ENCODE results near the gene PDLIM7. TPM values are rescaled to one million over a fixed set of nuclear protein-coding genes. Genes with fewer than 3 reads are reported as not detected.

The PDLIM7 gene
- total and polyA plus RNA-seq, 2 experiments from 2014 or later, result 165 to 537 TPM

DNA sequence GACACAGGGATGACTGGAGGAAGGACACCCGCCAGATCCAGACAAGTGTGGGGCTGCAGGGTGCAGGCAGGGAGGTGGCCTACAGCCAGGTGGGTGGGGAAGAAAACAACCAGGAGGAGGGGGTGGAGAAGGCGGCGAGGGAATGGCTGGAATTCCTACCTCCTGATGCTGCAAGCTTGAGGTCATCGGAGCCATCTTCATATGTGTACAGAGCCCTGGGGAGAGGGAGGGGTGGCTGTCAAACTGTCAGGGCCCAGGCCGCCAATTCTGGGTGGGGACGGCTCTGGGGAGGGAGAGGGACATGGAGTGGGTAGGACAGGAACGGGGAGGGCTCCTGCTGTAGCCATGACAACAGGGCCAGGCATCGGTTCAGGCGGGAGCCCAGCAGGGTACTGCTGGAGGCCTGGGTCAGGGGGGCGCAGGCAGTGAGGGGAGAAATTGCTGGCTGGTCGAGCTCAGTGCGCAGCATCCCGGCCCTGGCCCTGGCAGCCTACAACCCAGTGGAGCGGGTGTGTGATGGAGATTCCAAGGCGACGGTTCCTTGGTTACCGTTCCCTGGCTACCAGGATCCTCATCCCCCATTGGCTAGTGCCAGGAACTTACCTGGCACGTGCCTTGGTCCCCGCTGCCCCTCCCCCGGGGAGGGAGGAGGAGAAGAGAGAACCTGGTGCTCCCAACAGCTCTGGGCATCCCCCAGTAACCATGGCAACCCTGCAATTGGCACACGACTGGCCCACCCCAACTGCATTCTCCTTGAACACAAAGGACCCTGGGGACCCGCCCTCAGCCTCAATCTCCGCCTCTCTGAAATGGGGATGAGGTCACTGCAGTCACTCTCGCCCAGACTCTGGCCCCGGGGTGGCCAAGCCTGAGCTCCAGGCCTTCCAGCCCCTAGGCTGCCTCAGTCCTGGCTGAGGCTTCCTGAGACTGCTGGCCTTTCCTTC is 28.4 kb downstream of the PDLIM7 start:
- TF ChIP-seq, protein P1, sequence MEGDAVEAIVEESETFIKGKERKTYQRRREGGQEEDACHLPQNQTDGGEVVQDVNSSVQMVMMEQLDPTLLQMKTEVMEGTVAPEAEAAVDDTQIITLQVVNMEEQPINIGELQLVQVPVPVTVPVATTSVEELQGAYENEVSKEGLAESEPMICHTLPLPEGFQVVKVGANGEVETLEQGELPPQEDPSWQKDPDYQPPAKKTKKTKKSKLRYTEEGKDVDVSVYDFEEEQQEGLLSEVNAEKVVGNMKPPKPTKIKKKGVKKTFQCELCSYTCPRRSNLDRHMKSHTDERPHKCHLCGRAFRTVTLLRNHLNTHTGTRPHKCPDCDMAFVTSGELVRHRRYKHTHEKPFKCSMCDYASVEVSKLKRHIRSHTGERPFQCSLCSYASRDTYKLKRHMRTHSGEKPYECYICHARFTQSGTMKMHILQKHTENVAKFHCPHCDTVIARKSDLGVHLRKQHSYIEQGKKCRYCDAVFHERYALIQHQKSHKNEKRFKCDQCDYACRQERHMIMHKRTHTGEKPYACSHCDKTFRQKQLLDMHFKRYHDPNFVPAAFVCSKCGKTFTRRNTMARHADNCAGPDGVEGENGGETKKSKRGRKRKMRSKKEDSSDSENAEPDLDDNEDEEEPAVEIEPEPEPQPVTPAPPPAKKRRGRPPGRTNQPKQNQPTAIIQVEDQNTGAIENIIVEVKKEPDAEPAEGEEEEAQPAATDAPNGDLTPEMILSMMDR (IDR thresholded peaks at IDR 0.05; ENCODE audit: low read depth, low read length), result no peak
- no peak overlapping the region for H3K27ac ChIP-seq
- H3K4me1 ChIP-seq (ENCODE audit: low read depth), result peaks cover 9% of the 10 kb centered on the region
- H3K9me3 ChIP-seq (ENCODE audit: low read depth), result no peaks in the 10 kb centered on the region
- H3K36me3 ChIP-seq, result peaks cover 33% of the 10 kb centered on the region
- no peak for DNase-seq (ENCODE audit: low read depth in 1 of 2, low spot score in 1 of 2)
- H3K4me3 ChIP-seq, result no peak overlapping the region
- H3K27me3 ChIP-seq, result no peaks in the 10 kb centered on the region

DNA sequence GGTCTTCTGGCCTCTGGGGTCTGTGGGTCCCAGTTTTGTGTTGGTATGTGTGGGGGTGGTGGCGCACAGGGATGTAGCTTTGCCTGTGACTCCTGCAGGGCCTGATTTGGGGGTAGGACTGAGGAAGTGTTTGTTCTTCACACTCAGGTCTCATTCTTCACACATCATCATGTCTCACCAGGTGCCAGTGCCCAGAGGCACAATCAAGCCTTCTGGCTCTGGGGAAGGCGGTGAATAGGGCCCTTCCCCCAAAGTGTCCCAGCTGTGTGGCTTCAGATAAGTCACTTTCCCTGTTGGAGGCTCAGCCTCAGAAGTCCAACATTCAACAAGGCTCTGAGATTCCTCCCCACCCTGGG is 29.1 kb downstream of the PDLIM7 start:
- H3K27me3 ChIP-seq, result no peaks in the 10 kb centered on the region
- H3K4me1 ChIP-seq (ENCODE audit: low read depth), result peaks cover 9% of the 10 kb centered on the region
- no peak overlapping the region for H3K27ac ChIP-seq
- DNase-seq (ENCODE audit: low read depth in 1 of 2, low spot score in 1 of 2), result no peak
- TF ChIP-seq, protein P1 (IDR thresholded peaks at IDR 0.05; ENCODE audit: low read depth, low read length), result no peak
- H3K4me3 ChIP-seq, result no peak overlapping the region
- no peaks in the 10 kb centered on the region for H3K9me3 ChIP-seq (ENCODE audit: low read depth)
- H3K36me3 ChIP-seq, result peaks cover 33% of the 10 kb centered on the region

DNA sequence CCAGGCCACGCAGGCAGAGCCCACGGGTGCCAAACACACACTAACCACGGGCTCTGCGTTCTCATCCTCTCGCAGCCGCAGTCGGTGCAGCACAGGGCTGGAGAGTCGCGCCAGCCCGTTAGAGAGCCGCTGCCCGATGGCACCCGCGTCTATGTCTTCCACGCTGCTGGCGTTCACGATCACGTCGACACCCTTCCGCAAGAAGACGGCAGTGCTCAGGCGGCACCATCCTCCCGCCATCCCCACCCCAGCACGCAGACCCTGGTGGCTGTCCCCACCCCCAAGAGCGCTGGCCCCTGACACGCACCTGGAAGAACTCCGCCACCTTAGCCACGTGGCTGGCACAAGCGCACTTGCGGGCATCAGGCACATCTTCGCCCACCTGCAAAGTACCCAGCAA is 30.0 kb downstream of the PDLIM7 start:
- Histone ChIP-seq H3K27ac (no peak overlapping the region), H3K9me3 (ENCODE audit: low read depth) (no peaks in the 10 kb centered on the region), H3K27me3 (no peaks in the 10 kb centered on the region), H3K4me3 (no peak overlapping the region), H3K4me1 (ENCODE audit: low read depth) (peaks cover 9% of the 10 kb centered on the region), H3K36me3 (peaks cover 33% of the 10 kb centered on the region)
- no peak for DNase-seq (ENCODE audit: low read depth in 1 of 2, low spot score in 1 of 2)
- TF ChIP-seq, protein P1 (IDR thresholded peaks at IDR 0.05; ENCODE audit: low read depth, low read length), result no peak

GRCh38 chr5:177466861-177467260 is 30.5 kb downstream of the PDLIM7 start:
- H3K36me3 ChIP-seq, result peaks cover 33% of the 10 kb centered on the region
- H3K4me3 ChIP-seq, result no peak overlapping the region
- TF ChIP-seq, protein P1 (IDR thresholded peaks at IDR 0.05; ENCODE audit: low read depth, low read length), result no peak

GRCh38 chr5:177465044-177465443 is 32.4 kb downstream of the PDLIM7 start:
- peaks cover 38% of the 10 kb centered on the region for H3K36me3 ChIP-seq
- DNase-seq (ENCODE audit: low read depth in 1 of 2, low spot score in 1 of 2), result no peak
- TF ChIP-seq, protein P1 (IDR thresholded peaks at IDR 0.05; ENCODE audit: low read depth, low read length), result no peak
- no peaks in the 10 kb centered on the region for H3K27me3 ChIP-seq
- no peaks in the 10 kb centered on the region for H3K9me3 ChIP-seq (ENCODE audit: low read depth)
- no peaks in the 10 kb centered on the region for H3K4me1 ChIP-seq (ENCODE audit: low read depth)
- no peak overlapping the region for H3K27ac ChIP-seq
- no peak overlapping the region for H3K4me3 ChIP-seq

More at GRCh38 chr5:177466861-177467260, 30.5 kb downstream of the PDLIM7 start:
- H3K4me1 ChIP-seq (ENCODE audit: low read depth), result peaks cover 4% of the 10 kb centered on the region
- H3K27ac ChIP-seq, result no peak overlapping the region
- DNase-seq (ENCODE audit: low read depth in 1 of 2, low spot score in 1 of 2), result no peak
- no peaks in the 10 kb centered on the region for H3K9me3 ChIP-seq (ENCODE audit: low read depth)
- no peaks in the 10 kb centered on the region for H3K27me3 ChIP-seq
